RWPE2 (cell line): ENCODE results near the gene FAM204A.
A peak's percentile ranks its signal among the peaks of the same experiment; 100 is the strongest.

Experiments used
- ATAC-seq: fragments of 200-7000 bp; cut with Tn5 transposase; 3 replicates; pipeline ENCODE4 v1.9.1; 2021; ENCODE audit warnings: low read depth
- DNase-seq: peaks from one replicate; pipeline ENCODE4 v3.0.0-alpha.2; 2020; ENCODE audit warnings: low spot score
- H3K27ac ChIP-seq: fragments of 450-650 bp; 2 replicates; pipeline ENCODE4 v1.5.1; 2017; ENCODE audit warnings: mild to moderate bottlenecking; ENCODE audit not compliant: poor library complexity, severe bottlenecking
- H3K27me3 ChIP-seq: fragments of 250-450 bp; sonication (Bioruptor Pico); 2 replicates; pipeline ENCODE4 v1.5.1; 2021; ENCODE audit warnings: mild to moderate bottlenecking, moderate library complexity; ENCODE audit not compliant: insufficient read depth, poor library complexity, severe bottlenecking
- H3K36me3 ChIP-seq: fragments of 250-450 bp; sonication (Bioruptor Pico); 2 replicates; pipeline ENCODE4 v1.5.1; 2020; ENCODE audit warnings: low read depth, mild to moderate bottlenecking, moderate library complexity
- H3K4me1 ChIP-seq: fragments of 250-450 bp; sonication (Bioruptor Pico); 2 replicates; pipeline ENCODE4 v1.5.1; 2021; ENCODE audit warnings: mild to moderate bottlenecking, moderate library complexity; ENCODE audit not compliant: insufficient read depth, poor library complexity, severe bottlenecking
- H3K4me3 ChIP-seq: fragments of 250-450 bp; sonication (Bioruptor Pico); 2 replicates; pipeline ENCODE4 v1.5.1; 2021; ENCODE audit warnings: mild to moderate bottlenecking, moderate library complexity; ENCODE audit not compliant: severe bottlenecking
- H3K9me3 ChIP-seq: fragments of 250-450 bp; sonication (Bioruptor Pico); 2 replicates; pipeline ENCODE4 v1.5.1; 2021; ENCODE audit warnings: mild to moderate bottlenecking, moderate library complexity; ENCODE audit not compliant: severe bottlenecking
- TF ChIP-seq, protein P1 (sequence below): fragments of 450-650 bp; IDR thresholded peaks from one replicate; pipeline ENCODE4 v1.5.1; 2017; ENCODE audit warnings: mild to moderate bottlenecking, moderate library complexity; ENCODE audit not compliant: poor library complexity, severe bottlenecking

FAM204A gene

DNA sequence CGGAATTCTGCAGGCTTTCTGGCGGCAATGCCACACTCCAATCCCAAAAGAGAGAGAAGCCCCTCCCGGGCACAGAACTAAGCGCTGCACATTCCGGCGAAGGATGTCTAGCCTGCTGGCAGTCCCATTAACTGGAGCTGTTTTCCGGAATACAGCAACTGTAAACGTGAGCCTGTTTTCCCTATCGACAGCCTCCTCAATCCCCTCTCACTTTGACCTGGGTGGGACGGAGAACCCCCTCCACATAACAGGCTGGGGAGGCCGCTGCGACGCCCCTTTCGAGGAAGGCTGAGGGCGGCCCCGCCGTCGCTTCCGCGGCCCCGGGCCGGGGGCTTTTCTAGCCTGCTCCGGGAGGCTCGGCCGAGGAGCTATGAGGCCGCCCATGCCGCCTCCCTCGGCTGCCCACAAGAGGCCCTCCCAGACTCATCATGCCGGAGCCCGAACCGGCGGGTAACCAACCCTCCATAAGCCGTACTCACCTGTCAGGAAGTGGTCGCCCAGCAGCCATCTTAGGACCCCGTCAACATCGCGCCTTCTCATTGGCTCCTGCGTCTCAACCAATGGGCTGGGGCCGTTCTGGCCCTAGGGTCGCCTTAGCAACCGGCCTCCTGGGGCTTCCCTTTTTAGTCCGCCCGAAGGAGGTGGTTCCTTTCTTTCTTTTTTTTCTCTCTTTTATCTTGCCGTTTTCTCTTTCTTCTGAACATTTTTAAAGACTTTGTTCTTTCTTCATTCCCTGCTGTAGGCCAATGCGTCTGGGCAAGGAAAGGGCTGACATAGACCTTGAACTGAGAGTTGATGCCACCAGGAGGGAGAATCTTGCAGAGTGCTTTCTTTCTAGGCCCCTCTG lies at the start of gene FAM204A:
TSS of gene FAM204A (minus strand) at position 534 of the 847 bp plus-strand sequence. CDS start 5,909 bp downstream, outside the sequence.
- ATAC-seq (peak; percentile 99), DNase-seq (peak; percentile 88)
- TF ChIP-seq, protein P1, sequence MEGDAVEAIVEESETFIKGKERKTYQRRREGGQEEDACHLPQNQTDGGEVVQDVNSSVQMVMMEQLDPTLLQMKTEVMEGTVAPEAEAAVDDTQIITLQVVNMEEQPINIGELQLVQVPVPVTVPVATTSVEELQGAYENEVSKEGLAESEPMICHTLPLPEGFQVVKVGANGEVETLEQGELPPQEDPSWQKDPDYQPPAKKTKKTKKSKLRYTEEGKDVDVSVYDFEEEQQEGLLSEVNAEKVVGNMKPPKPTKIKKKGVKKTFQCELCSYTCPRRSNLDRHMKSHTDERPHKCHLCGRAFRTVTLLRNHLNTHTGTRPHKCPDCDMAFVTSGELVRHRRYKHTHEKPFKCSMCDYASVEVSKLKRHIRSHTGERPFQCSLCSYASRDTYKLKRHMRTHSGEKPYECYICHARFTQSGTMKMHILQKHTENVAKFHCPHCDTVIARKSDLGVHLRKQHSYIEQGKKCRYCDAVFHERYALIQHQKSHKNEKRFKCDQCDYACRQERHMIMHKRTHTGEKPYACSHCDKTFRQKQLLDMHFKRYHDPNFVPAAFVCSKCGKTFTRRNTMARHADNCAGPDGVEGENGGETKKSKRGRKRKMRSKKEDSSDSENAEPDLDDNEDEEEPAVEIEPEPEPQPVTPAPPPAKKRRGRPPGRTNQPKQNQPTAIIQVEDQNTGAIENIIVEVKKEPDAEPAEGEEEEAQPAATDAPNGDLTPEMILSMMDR, result no peak
- Histone ChIP-seq H3K27ac (peak within 1 kb of the TSS; percentile 44), H3K27me3 (no peaks in the 10 kb centered on the region), H3K36me3 (peaks cover 29% of the 10 kb centered on the region), H3K9me3 (no peaks in the 10 kb centered on the region), H3K4me1 (peaks cover 16% of the 10 kb centered on the region), H3K4me3 (peak within 1 kb of the TSS; percentile 94)

DNA sequence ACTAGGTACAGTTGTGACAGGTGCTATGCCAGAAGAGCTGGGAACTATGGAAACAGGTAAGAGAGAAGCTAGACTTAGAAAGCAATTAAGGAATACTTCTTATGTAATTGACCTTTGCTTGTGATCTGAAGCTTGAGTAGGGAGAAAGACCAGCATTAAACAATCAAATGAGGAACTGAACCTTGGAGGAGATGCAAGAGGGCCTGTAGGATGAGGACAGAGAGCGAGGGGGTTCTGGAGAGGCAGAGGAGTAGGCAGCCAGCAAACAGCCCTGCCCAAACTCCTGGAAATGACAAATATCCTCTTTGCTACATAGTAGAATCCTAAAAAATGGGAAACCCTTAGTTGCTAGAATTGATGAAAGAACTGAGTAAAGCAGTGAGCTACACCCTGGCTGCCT lies 41.6 kb upstream of the FAM204A start:
- Histone ChIP-seq H3K36me3 (no peaks in the 10 kb centered on the region), H3K4me1 (no peaks in the 10 kb centered on the region), H3K27ac (no peak overlapping the region), H3K4me3 (no peak overlapping the region), H3K9me3 (no peaks in the 10 kb centered on the region), H3K27me3 (peaks cover 13% of the 10 kb centered on the region)
- TF ChIP-seq, protein P1, result no peak
- DNase-seq, result no peak
- ATAC-seq, result no peak

DNA sequence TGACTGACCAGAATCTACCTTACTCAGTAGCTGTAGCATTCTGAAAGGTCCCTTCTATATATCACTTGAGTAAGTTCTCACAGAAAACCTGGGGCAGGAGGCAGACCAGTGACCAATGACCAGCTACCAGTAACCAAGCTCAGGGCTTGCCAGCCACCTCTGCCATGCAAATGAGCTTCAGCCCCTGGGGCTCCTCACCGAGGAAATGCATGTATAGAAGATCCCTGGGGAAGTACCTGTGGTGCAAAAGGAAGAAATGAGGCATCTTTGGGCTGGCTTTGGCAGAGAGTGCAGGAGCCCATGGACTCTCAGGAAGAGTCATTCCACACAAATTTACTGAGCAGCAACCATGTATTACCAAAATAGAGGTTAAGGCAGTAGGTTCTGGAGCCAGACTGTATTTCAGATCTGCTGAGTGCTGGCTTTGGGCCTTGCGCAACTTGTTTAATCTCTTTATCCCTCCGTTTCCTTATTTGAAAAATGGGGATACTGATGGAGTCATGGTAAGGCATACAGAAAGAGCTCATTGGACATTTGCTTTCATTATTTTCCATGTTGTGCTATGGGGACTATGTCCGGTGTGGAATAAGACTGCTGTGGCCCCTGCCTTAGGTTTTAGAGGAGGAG lies 41.1 kb upstream of the FAM204A start:
- H3K4me1 ChIP-seq, result no peaks in the 10 kb centered on the region
- no peaks in the 10 kb centered on the region for H3K36me3 ChIP-seq
- H3K4me3 ChIP-seq, result no peak overlapping the region
- H3K27me3 ChIP-seq, result peaks cover 13% of the 10 kb centered on the region
- no peaks in the 10 kb centered on the region for H3K9me3 ChIP-seq
- H3K27ac ChIP-seq, result no peak overlapping the region
- TF ChIP-seq, protein P1, result no peak
- ATAC-seq, result no peak
- DNase-seq, result no peak

DNA sequence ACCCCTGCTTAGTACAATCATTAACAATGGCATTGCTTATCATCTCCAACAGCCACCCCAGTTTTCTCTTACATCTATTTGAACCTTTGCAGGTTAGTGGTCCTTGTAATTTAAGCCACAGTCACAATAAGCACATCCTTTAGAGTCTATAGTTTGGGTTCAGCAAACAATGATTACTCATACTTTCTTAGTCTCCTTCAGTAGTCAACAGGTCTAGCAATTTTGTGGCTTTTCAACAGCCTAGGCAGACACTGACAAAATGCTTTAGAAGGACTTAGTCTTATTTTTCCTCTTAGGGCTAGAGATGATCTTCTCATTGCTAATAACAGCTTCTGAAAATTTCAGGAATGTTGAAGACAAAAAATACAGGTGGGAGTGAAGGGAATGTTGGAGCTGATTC lies 32.3 kb upstream of the FAM204A start:
- no peak for ATAC-seq
- peaks cover 4% of the 10 kb centered on the region for H3K4me1 ChIP-seq
- no peak overlapping the region for H3K4me3 ChIP-seq
- TF ChIP-seq, protein P1, result no peak
- H3K27ac ChIP-seq, result no peak overlapping the region
- DNase-seq, result no peak
- no peaks in the 10 kb centered on the region for H3K27me3 ChIP-seq
- no peaks in the 10 kb centered on the region for H3K9me3 ChIP-seq
- H3K36me3 ChIP-seq, result no peaks in the 10 kb centered on the region

DNA sequence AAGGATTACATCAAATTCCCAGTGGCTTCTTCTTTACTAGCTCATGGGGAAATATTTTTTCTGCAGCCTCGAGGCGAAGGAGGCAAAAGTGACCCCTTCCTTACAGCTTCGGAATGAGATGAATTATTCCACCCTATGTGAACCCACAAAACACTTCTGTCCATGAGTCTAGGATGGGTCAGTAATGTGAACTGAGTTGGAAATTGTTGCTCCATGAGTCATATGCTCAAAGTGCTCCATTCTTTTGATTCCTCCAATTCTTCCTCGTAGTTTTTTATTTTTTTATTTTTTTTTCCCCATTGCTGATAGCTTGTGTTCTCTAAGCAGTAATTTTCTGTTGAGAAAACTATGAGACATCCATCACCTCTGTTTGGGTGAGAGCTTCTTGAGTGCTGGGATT lies 31.7 kb upstream of the FAM204A start:
- Histone ChIP-seq H3K4me1 (peaks cover 5% of the 10 kb centered on the region), H3K4me3 (no peak overlapping the region), H3K27me3 (no peaks in the 10 kb centered on the region), H3K27ac (peak overlapping the region; percentile 3), H3K36me3 (no peaks in the 10 kb centered on the region), H3K9me3 (no peaks in the 10 kb centered on the region)
- TF ChIP-seq, protein P1, result no peak
- ATAC-seq, result peak; percentile 87
- DNase-seq, result no peak
